Measurements from ENCODE around the gene ZBTB7C.

Gene ZBTB7C

GRCh38 chr18:48106498-48106897 lies 302.7 kb downstream of the ZBTB7C start:
- no peak for DNase-seq

DNA sequence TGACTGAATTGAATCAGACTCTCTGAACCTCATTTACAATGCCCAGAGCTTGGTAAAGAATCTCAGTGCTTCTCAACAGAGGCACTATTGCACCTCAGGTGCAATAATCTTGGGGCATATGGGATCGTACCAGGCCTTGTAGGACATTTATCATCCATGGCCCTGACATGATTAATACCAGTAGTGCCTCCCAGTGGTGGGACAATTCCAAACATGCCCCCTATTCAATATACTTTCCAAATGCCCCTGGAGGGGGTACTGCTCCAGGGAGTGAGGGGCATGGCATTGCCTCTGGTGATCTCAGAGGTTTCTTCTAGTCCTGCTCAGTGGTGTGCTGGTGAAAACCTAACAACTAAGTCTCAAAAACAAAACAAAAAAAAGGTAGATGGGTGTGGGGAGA lies 303.9 kb downstream of the ZBTB7C start:
- no peak for DNase-seq

DNA sequence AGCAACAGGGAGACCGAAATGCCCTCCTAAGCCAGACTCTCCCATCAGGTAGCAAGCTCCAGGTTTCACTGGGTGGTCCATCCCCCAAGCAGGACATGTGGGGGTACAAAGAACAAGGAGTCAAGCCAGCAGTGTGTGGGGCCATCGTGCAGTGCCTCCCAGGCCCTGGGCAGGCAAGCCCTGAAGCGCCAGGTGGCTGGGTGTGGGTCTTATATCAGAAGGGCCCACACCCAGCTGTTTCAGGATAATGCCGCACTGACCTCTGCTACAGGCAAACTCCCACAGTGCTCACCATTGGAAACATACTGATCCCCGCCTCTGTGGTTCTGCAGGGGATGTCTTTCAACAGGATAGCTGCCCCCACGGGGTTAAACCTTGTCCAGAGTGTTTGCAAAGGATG lies 304.5 kb downstream of the ZBTB7C start:
- DNase-seq, result no peak

GRCh38 chr18:48100651-48101165 lies 308.5 kb downstream of the ZBTB7C start:
- DNase-seq, result no peak

- DNase-seq, result no peak
Measured at GRCh38 chr18:48100165-48100575, 309.0 kb downstream of the ZBTB7C start.

DNA sequence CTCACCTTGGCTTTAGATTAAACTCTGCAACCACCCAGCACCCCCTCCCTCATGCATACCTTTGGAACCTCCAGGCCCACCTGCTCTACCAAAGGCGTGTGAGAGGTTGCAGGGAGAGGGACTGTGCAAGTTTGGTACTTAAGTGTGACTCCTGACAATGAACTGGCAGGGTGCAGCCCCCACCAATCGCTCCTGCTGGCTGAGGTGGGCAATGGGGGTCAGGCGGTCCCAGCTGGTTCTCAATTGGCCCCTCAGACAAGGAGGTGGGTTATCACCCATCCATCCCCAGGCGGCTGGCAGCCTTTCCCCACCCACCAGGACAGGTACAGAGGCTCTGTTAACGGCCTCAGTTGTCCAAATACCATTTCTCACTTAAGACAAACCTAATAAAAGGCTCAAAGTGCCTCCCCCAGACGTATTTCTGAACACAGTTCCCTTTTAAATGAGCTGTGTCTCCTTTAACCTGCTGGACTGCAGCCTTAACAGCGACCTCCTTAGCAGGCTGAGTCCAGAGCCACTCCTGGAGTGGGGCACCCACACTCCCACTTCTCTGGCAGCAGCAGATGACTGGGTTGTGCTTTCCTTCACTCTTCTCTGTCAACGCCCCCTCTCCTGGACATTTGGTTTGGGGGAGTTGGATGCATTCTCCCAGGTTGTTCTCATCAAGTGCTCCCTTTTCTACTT lies 309.6 kb downstream of the ZBTB7C start:
- DNase-seq, result no peak

DNA sequence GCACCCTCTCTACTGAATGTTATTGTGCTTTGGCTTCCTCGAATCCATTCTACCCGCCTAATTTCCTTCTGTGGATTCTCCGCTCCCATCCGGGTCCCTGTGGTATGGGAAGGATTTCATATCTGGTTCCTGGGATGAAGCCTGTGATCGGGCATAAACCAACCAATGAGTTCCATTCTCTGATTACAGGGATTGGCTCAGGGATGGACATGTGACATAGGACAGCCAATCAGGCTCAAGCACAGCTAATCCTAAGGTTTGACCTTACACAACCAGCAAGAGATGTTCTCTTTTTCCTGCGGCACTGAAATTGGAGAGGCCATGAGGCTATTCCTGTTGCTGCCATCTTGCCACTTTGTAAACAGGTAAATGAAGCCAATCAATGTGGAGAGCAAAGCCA lies 310.6 kb downstream of the ZBTB7C start:
- DNase-seq, result no peak

GRCh38 chr18:48098007-48098406 lies 311.2 kb downstream of the ZBTB7C start:
- DNase-seq, result no peak

DNA sequence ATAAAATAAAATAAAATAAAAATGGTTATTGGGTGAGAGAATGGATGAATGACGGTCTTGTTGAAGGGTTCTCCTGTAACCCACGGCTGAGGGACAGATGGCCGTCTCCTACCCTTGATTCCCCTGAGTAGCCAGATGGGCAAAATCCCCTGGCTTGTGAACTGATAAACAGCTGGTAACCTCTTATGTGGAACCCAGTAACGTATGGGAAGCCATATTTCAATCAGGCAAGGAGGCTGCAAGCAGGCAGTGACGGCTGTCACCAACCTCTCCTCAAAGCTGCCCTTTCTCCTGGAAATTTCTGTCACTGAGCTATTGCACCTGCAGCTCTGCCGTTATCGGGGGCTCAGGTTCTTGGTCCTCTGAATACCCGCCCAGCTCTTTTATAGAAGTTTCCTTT lies 313.5 kb downstream of the ZBTB7C start:
- no peak for DNase-seq

DNA sequence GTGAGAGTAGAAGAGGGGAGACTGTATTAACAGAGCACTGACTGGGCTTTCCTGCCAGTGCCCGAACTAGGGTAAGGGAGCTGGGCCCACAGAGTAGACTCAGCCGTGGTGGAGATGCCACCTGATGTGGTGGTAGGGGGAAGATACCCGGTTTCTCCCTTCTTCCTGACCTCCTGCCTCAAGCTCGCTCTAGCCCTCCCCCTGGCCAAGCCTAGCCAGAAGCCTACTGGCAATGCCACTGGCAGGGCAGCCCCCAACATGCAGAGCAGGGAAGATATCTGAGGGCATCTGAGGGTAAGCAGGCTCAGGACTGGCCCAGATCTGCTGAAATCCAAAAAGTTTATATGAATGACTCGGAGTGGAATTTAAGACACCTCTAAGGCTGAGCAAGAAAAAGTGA lies 316.1 kb downstream of the ZBTB7C start:
- DNase-seq, result no peak

DNA sequence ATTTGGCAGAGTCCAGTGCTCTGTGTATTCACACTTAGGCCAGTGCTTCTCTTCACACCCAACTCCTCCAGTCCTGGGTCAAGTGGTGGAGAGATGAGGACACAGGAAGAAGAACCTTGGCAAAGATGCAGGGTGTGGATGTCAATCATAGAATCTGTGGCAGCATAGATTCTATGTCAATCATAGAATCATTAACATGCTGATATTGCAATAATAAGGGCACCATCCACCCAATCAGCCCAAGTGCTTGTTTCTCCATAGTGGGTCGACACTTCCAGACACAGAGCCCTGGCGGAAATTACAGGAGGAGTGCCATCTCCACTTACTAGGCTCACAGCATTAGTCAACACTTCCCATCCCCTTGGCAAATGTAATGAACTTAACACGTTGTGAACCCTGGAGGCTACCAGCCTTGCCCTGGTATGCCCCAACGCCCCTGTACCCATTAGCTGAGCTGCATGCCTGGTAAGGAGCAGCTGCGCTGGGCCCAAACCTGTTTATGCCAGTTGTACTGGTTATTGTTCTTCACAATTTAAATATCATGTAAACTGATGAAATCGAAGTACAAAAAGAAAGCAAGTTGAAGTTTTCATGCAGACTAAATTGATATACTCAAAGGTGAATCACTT lies 317.2 kb downstream of the ZBTB7C start:
- no peak for DNase-seq

- DNase-seq, result no peak
Measured at GRCh38 chr18:48090702-48091101, 318.5 kb downstream of the ZBTB7C start.

DNA sequence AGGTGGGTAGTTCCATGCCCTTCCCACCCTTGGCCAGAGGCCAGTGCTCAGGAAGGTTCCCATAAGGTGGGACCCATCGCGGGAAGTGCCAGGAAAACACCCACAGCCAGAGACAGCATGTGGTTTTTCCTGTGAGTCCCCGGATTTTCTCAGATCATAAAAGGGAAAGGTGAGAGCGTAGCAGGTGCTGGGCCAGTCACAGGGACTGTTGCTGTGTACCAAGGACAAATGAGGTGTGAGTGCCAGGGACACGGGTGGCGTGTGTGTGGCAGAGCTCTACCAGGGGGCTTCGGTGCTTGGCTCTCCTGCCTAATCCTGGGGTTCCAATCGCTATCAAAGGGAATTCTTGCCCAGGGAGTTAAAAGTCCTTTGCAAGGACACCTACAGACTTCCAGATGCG lies 319.2 kb downstream of the ZBTB7C start:
- DNase-seq, result no peak

DNA sequence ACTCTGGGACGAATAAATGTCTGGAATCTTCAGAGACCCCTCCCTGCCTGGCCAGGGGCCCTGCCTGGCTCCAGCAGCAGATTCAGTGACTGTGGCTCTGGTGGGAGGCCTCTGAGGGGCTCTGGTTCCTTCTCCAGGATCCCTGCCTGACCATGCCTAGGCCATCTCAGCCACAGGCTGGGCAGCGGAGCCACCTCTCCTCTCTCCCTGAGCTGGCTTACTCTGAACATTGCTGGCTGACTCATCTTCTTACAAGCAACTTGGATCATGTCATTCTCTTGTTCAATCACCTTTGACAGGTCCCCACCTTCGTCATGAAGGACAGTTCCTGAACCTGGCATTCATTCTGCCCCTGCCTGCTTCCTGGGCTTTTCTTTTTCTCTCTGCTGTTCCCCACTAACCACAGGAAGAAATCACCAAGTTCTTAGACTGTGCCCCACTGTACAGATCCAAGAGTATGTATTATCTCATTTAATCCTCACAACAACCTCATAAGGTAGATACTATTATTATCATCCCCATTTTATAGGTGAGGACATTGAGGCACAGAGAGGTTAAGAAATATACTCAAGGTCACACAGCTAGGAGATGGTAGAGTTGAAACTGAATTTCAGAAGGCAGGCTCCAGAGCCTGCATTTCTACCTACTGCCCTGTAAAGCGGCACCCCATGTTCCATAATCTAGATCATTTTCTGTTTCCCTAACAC lies 323.2 kb downstream of the ZBTB7C start:
- no peak for DNase-seq

GRCh38 chr18:48084858-48085257 lies 324.3 kb downstream of the ZBTB7C start:
- DNase-seq, result no peak

- no peak for DNase-seq
Measured at GRCh38 chr18:48084041-48084757, 325.0 kb downstream of the ZBTB7C start.

- no peak for DNase-seq
Measured at GRCh38 chr18:48080546-48080945, 328.6 kb downstream of the ZBTB7C start.

GRCh38 chr18:48079885-48080284 lies 329.3 kb downstream of the ZBTB7C start:
- no peak for DNase-seq

- DNase-seq, result no peak
Measured at GRCh38 chr18:48078448-48078847, 330.7 kb downstream of the ZBTB7C start.

- no peak for DNase-seq
Measured at GRCh38 chr18:48077291-48077690, 331.9 kb downstream of the ZBTB7C start.

GRCh38 chr18:48076461-48076860 lies 332.7 kb downstream of the ZBTB7C start:
- DNase-seq, result no peak

GRCh38 chr18:48075707-48076093 lies 333.5 kb downstream of the ZBTB7C start:
- no peak for DNase-seq

DNA sequence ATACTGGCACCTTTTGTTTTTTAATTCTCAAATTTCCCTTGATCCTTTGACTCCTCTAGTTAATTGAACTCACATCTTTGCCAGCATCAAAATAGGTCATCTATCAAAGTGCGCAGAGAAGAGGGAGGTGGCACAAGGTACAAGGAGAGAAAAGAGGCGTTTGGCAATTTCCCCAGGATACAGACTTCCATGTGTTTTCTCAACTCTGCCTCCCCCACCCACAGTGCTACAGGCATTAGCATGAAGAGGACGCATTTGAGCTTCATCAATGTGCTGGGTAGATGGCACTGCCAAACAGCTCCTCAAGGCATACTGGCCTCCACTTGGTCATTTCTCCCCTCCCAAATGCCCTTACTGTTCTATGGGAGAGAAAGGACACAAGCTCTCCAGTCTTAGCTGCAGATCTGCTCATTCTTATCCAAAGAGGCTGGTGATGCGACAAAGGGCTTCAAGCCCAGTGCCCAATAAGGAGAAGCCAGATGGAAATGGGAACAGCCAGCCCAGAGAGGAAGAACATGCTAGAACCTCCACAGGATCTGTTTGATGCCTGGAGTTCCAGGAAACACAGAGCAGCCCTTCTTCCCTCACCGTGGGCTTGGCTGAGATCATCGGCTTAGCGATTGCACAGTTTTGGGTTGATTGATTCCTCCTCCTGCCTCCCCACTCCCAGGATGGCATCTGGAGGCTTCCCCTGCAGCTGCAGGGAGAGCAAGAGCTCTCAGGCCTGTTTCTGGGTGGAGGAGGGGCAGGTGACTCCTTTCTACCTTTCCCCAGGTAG lies 334.1 kb downstream of the ZBTB7C start:
- no peak for DNase-seq

All from stimulated activated CD4-positive, alpha-beta T cell treated with anti-CD3 and anti-CD28 coated beads, Interleukin-4, amount 100 ng/mL, for 24 hours (primary cell).